Measurements from ENCODE around the gene PDE11A. TPM values are rescaled to one million over a fixed set of nuclear protein-coding genes. Genes with fewer than 3 reads are reported as not detected.

Gene PDE11A
- total RNA-seq, 1 donor, result under 0.01 TPM

- H3K4me1 ChIP-seq (ENCODE audit: insufficient read depth, low read length), result no peaks in the 10 kb centered on the region
- H3K9me3 ChIP-seq (ENCODE audit: low read depth, low read length), result no peaks in the 10 kb centered on the region
- no peaks in the 10 kb centered on the region for H3K27me3 ChIP-seq (ENCODE audit: insufficient read depth, low read length)
- H3K4me3 ChIP-seq (ENCODE audit: low read length), result no peak overlapping the region
These were observed 459.9 kb downstream of the PDE11A start for GRCh38 chr2:177612659-177613058.

- Histone ChIP-seq H3K4me3 (ENCODE audit: low read length) (no peak overlapping the region), H3K4me1 (ENCODE audit: insufficient read depth, low read length) (no peaks in the 10 kb centered on the region), H3K9me3 (ENCODE audit: low read depth, low read length) (no peaks in the 10 kb centered on the region), H3K27me3 (ENCODE audit: insufficient read depth, low read length) (no peaks in the 10 kb centered on the region)
These were observed 461.2 kb downstream of the PDE11A start for GRCh38 chr2:177611310-177611886.

- Histone ChIP-seq H3K4me1 (ENCODE audit: insufficient read depth, low read length) (no peaks in the 10 kb centered on the region), H3K27me3 (ENCODE audit: insufficient read depth, low read length) (no peaks in the 10 kb centered on the region), H3K9me3 (ENCODE audit: low read depth, low read length) (no peaks in the 10 kb centered on the region), H3K4me3 (ENCODE audit: low read length) (no peak overlapping the region)
These were observed 461.8 kb downstream of the PDE11A start for GRCh38 chr2:177610813-177611212.

DNA sequence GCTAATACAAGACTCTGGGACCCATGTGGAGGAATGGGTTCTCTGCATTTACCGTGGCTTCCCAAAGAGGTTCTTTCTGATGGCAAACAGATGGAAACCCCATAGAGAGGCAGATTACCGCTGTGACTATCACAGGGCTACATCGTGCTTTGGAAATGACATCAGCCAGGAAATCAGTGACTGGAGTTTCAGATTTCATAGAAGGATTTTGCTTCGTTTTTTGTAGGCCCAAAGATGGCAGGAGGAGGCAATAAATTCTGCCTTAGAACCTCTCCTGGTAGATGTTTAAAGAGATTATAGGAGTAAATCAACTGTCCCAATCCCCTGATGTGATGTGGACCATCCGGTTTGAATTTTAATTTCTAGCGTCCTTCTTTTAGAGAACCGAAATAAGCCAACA lies 465.9 kb downstream of the PDE11A start:
- Histone ChIP-seq H3K27me3 (ENCODE audit: insufficient read depth, low read length) (no peaks in the 10 kb centered on the region), H3K9me3 (ENCODE audit: low read depth, low read length) (no peaks in the 10 kb centered on the region), H3K4me1 (ENCODE audit: insufficient read depth, low read length) (no peaks in the 10 kb centered on the region), H3K4me3 (ENCODE audit: low read length) (no peak overlapping the region)

- H3K4me3 ChIP-seq (ENCODE audit: low read length), result no peak overlapping the region
- no peaks in the 10 kb centered on the region for H3K9me3 ChIP-seq (ENCODE audit: low read depth, low read length)
- no peaks in the 10 kb centered on the region for H3K4me1 ChIP-seq (ENCODE audit: insufficient read depth, low read length)
- no peaks in the 10 kb centered on the region for H3K27me3 ChIP-seq (ENCODE audit: insufficient read depth, low read length)
These were observed 468.1 kb downstream of the PDE11A start for GRCh38 chr2:177604271-177605065.

DNA sequence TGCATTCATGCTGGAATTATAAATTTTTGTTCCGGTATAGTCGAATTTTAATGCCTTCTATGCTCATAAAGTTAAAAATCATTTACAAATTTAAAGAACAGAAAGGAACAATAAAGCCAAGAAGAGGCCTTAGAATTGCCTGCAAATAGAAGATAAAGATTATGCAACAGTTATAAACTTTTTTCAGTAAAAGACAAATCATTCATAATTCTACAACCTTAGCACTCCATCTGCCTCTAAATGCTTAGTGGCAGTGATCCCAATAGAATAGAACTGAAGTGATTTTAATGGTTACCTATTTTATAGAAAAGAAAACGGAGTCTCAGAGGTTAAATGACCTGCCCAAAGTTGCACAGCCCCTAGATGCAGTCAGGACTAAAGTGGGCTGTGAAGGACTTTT lies 468.8 kb downstream of the PDE11A start:
- Histone ChIP-seq H3K4me1 (ENCODE audit: insufficient read depth, low read length) (no peaks in the 10 kb centered on the region), H3K9me3 (ENCODE audit: low read depth, low read length) (no peaks in the 10 kb centered on the region), H3K4me3 (ENCODE audit: low read length) (no peak overlapping the region), H3K27me3 (ENCODE audit: insufficient read depth, low read length) (no peaks in the 10 kb centered on the region)

GRCh38 chr2:177603181-177603580 lies 469.4 kb downstream of the PDE11A start:
- Histone ChIP-seq H3K4me1 (ENCODE audit: insufficient read depth, low read length) (no peaks in the 10 kb centered on the region), H3K27me3 (ENCODE audit: insufficient read depth, low read length) (no peaks in the 10 kb centered on the region), H3K4me3 (ENCODE audit: low read length) (no peak overlapping the region), H3K9me3 (ENCODE audit: low read depth, low read length) (no peaks in the 10 kb centered on the region)

DNA sequence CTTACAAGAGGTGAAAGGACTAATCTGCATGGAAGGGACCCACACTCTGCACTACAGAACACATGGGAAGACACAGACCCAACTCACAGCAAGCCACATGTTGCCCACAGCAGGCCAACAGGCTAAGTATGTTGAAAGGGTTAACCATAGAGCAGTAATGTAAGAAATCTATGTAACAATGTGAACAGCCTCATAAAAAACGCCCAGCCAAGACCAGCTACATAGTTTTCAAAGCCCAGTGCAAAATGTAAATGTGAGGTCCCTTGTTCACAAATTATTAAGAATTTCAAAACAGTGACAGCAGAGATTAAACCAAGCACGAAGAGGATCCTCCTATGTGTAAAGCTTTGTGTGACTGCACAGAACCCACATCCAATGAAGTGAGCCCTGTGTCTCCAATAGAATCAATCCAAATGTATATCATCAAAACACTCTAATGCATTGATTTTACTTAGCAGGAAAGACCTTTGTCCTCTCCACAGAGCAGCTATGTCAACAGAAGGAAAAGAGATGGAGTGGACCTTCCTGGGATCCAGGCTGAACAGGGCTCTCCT lies 469.9 kb downstream of the PDE11A start:
- Histone ChIP-seq H3K9me3 (ENCODE audit: low read depth, low read length) (no peaks in the 10 kb centered on the region), H3K4me3 (ENCODE audit: low read length) (no peak overlapping the region), H3K4me1 (ENCODE audit: insufficient read depth, low read length) (no peaks in the 10 kb centered on the region), H3K27me3 (ENCODE audit: insufficient read depth, low read length) (no peaks in the 10 kb centered on the region)

DNA sequence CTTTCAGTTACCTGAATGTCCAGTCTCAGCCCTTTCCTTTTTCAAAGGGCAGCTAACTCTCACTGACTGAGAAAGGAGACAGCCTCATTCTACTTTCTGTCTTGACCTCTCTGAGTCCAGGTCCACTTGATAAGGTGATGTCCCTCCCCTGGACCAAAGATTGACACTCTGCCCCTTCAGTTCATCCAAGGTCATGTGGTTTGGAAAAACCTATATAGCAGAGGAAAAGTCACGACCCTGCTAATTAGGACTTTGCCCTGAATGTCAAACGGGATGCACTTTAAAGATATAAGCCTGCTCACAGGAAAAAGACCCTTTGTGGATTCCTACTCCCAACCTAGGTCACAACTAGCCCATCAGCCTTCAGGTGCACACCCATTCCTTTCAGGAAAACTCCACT lies 471.7 kb downstream of the PDE11A start:
- Histone ChIP-seq H3K4me1 (ENCODE audit: insufficient read depth, low read length) (no peaks in the 10 kb centered on the region), H3K27me3 (ENCODE audit: insufficient read depth, low read length) (no peaks in the 10 kb centered on the region), H3K9me3 (ENCODE audit: low read depth, low read length) (no peaks in the 10 kb centered on the region), H3K4me3 (ENCODE audit: low read length) (no peak overlapping the region)

DNA sequence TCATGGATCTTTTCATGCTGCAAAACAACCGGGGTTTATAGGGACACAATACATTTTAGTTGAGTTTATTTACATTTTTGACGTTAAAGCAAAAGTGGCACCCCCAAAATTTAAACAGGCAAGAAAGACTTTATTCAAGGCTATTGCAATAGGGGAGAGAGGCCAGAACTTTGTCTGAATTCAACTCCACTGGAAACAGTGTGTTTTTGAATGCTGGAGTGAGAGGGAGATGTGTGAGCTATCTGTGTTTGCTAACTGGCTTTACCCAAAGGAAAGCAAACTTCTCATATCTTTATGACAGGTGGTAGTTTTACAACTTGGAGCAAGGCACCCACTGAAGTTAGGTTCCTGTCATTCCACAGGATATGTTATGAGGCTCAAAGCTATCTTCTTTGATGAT lies 472.6 kb downstream of the PDE11A start:
- no peaks in the 10 kb centered on the region for H3K9me3 ChIP-seq (ENCODE audit: low read depth, low read length)
- H3K4me3 ChIP-seq (ENCODE audit: low read length), result no peak overlapping the region
- H3K4me1 ChIP-seq (ENCODE audit: insufficient read depth, low read length), result no peaks in the 10 kb centered on the region
- no peaks in the 10 kb centered on the region for H3K27me3 ChIP-seq (ENCODE audit: insufficient read depth, low read length)

- no peaks in the 10 kb centered on the region for H3K27me3 ChIP-seq (ENCODE audit: insufficient read depth, low read length)
- H3K4me1 ChIP-seq (ENCODE audit: insufficient read depth, low read length), result no peaks in the 10 kb centered on the region
- H3K4me3 ChIP-seq (ENCODE audit: low read length), result no peak overlapping the region
- H3K9me3 ChIP-seq (ENCODE audit: low read depth, low read length), result no peaks in the 10 kb centered on the region
These were observed 473.4 kb downstream of the PDE11A start for GRCh38 chr2:177599139-177599688.

GRCh38 chr2:177598326-177599138 lies 474.0 kb downstream of the PDE11A start:
- Histone ChIP-seq H3K9me3 (ENCODE audit: low read depth, low read length) (no peaks in the 10 kb centered on the region), H3K4me3 (ENCODE audit: low read length) (no peak overlapping the region), H3K27me3 (ENCODE audit: insufficient read depth, low read length) (no peaks in the 10 kb centered on the region), H3K4me1 (ENCODE audit: insufficient read depth, low read length) (no peaks in the 10 kb centered on the region)

GRCh38 chr2:177597759-177598158 lies 474.8 kb downstream of the PDE11A start:
- H3K4me3 ChIP-seq (ENCODE audit: low read length), result no peak overlapping the region
- no peaks in the 10 kb centered on the region for H3K27me3 ChIP-seq (ENCODE audit: insufficient read depth, low read length)
- H3K4me1 ChIP-seq (ENCODE audit: insufficient read depth, low read length), result no peaks in the 10 kb centered on the region
- no peaks in the 10 kb centered on the region for H3K9me3 ChIP-seq (ENCODE audit: low read depth, low read length)

DNA sequence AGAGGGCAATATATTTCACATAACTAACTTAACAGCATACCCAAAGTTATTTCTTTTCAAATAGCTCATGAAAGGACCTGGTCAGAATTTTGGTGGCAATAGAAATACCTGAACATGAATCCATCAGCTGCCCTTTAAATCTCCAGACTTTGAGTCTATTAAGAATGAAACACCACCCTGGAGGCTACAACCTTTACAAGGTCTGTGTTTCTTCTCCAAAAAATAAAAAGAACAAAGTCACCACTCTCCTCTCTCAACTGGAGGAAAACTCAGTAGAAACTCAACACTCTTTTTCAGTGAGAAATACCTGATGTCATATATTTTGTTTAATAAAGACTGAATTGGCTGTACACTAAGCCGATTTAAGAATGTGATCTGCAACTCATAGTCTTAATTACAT lies 475.7 kb downstream of the PDE11A start:
- H3K9me3 ChIP-seq (ENCODE audit: low read depth, low read length), result no peaks in the 10 kb centered on the region
- H3K4me1 ChIP-seq (ENCODE audit: insufficient read depth, low read length), result no peaks in the 10 kb centered on the region
- H3K4me3 ChIP-seq (ENCODE audit: low read length), result no peak overlapping the region
- H3K27me3 ChIP-seq (ENCODE audit: insufficient read depth, low read length), result no peaks in the 10 kb centered on the region
